SW480 (cell line): ENCODE results near the gene GCK.
"Not testable (repeated sequence)": the region's sequence is repeated elsewhere in the genome, so short reads cannot be mapped to it uniquely, and the experiment has no call there.

Experiments used
- DNase-seq: peaks from one replicate; pipeline ENCODE4 v3.0.0-alpha.2; 2016; ENCODE audit warnings: low spot score

The GCK gene

DNA sequence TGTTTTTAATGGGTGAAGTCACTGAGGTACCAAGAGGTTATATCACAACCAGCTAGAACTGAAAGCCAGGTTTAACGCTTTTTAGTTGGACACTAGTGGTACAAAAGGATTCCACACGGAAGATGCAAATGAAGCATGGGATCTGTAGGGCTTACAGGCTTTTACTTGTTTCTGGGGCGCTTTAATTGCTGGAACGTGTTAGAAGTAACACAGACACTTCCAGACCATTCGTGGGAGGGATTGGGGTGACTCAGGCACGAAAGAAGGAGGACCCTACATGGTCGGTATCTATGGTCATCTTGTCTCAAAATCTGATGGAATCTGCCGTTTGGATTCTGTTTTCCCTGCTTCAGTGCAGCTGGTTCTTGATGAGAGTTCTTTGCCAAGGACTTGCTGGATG lies 12.6 kb upstream of the GCK start:
- DNase-seq = no peak

DNA sequence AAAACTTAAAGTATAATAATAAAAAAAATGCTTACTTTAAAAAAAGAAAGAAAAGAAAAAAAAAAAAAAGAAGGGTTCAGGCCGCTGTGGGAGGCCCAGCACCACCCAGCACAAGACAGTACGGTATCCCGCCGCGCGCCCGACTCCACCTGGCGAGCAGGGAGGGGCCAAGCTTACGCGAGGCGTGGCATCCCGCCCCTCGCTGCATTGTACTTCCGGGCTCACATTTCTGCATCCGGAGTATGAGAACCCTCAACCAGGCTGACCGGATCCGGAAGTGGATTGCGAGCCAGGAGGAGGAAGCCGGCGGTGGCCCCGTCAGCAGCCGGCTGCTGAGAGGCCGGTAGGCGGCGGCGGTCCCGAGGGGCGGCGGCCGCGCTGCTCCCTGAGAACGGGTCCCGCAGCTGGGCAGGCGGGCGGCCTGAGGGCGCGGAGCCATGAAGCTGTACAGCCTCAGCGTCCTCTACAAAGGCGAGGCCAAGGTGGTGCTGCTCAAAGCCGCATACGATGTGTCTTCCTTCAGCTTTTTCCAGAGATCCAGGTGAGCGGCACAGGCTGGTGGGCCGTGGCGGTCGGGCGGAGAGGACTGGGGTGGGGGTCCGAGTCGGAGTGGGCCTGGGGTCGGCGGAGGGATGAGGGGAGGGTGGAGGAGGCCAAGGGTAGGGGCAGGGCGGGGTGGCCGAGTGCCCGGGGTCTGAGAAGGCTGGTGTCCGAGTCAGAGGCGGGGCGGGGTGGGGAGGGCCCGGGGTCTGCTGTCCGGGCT lies 11.6 kb upstream of the GCK start, which contains the start of gene YKT6:
Gene YKT6 (plus strand): TSS at position 280 of the 763 bp plus-strand sequence. CDS start 158 bp downstream, at position 438.
- peak; percentile 99 for DNase-seq

GRCh38 chr7:44200163-44200562 lies 10.9 kb upstream of the GCK start:
- DNase-seq = not testable (repeated sequence)

DNA sequence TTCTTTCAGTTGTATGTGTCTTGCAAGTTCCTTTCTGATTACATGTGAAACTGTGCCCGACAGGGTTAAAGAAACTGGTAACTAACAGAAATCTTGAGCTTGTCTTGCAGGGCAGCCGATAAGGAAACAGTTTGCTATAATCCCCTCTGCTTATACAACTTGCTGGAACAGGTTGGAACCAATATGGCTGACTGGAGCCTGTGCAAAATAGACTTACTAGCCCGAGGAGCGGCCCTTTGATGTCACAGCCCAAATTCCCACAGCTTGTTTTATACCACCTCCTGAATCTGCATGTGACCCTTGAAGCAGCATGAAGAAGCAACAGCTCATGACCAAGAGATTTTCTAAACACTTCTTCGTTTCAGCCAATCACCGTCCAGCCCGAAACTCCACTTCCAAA lies 8.2 kb upstream of the GCK start:
- DNase-seq = no peak

- DNase-seq = peak; percentile 52
Measured at GRCh38 chr7:44196450-44196872, 7.2 kb upstream of the GCK start.

GRCh38 chr7:44195889-44196288 lies 6.7 kb upstream of the GCK start:
- no peak for DNase-seq

GRCh38 chr7:44194562-44195145 lies 5.4 kb upstream of the GCK start:
- DNase-seq = no peak

GRCh38 chr7:44194069-44194468 lies 4.8 kb upstream of the GCK start:
- DNase-seq = peak; percentile 45

- no peak for DNase-seq
Measured at GRCh38 chr7:44193011-44193802, 4.0 kb upstream of the GCK start.

- no peak for DNase-seq
Measured at GRCh38 chr7:44191171-44191570, 1.9 kb upstream of the GCK start.

- no peak for DNase-seq
Measured at GRCh38 chr7:44189993-44190872, 994 bp upstream of the GCK start.

GRCh38 chr7:44188480-44189225 lies 586 bp downstream of the GCK start:
- no peak for DNase-seq

DNA sequence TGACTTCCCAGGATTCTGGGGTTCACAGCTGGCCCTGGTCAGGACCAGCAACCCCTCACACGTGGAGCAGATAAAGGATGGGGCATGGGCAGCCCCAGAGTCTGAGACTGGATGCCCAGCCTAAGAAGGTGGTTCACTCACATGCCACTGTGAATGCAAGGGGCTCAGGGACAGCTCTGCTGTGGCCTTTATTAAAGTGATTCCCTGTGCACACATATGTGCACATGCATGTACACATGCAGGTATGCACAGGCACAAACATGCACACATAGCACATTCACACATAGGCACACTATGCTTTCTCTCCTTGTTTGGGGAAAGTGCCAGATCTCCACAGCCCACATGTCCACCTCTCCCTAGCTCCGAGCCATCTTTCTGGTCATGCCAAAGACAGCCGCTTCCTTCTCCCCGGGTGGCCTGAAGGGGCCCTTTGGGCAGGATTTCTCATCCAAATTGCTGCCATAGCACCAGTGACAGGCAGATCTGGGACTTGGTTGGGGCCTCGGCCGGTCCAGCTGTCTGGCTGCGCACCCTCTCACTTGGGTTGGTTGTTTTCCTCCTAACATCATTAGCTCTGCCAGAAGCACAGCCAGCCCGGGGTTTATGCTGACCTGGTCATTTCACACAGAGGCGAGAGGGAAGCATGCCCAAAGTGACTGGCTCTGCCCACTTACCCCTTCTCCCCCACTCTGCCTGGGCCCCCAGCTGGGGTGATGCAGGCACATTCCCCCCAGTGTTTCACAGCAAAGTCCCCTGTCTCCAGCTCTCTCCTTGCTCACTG lies 1.4 kb downstream of the GCK start:
- DNase-seq = no peak

DNA sequence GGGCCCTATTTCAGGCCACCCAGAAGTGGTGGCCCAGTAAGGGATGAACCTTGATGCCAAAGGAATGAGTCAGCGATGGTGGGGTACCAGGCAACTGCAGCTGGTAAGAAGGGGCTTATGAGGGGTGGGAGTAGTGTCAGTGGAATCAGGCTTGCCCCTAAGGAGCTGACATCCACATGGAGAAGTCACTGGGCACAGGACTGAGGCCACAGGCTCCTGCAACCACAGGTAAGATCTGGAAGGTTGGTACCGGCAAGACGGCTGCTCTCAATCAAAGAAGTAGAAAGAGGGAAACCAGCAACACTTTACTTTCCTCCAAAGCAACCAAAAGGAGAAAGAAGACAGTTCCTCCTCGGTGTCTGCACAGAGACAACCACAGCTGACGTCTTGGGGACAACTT lies 2.5 kb downstream of the GCK start:
- DNase-seq = no peak

DNA sequence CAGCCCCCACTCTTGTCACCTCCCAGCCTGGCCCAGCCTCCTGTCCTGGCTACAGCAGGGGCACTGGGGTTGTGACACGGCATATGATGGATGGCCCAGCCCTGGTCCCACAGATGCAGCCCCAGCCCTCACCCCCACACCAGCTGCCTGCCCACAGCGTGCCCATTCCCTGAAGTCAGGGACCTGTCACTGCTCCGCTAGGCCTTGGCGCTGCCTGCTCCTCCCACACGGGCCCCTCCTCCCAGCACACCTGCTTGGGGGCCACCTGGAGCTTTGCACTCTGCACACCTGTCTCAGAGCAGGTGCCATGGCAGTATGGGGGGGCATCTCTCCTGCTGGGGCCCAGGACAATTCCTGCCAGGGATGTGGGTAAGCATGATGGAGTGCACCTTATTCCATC lies 3.5 kb downstream of the GCK start:
- no peak for DNase-seq

GRCh38 chr7:44184873-44185446 lies 4.3 kb downstream of the GCK start:
- no peak for DNase-seq

GRCh38 chr7:44184206-44184872 lies 4.9 kb downstream of the GCK start:
- DNase-seq = peak; percentile 89

- no peak for DNase-seq
Measured at GRCh38 chr7:44183386-44183785, 5.9 kb downstream of the GCK start.

- DNase-seq = no peak
Measured at GRCh38 chr7:44182827-44183226, 6.4 kb downstream of the GCK start.
